GM21526 (cell line): ENCODE results near the gene ARHGEF4.

Experiments
- ATAC-seq: cut with Tn5 transposase; IDR thresholded peaks from one replicate; pipeline ENCODE4 v1.9.1; 2021; ENCODE audit warnings: moderate library complexity; ENCODE audit not compliant: unreplicated experiment, low FRiP score

The ARHGEF4 gene

DNA sequence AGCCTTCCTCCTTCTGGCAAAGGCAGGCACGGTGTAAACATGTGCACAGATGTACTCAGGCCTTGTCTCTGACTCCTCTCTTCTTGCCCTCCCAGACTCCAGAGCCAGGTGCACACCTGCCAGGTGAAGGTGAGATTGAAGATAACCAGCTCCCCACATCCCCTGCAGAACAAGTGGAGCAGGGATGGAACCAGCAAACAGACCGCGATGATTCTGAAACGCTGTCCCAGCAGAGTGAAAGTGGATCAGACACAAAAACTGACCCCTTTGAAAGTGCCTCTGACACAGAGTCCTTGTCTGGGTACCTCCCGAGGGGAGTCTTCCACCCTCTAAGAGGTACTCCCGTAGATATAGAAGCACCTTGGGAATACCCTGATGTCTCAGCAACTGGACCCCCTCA is 77.2 kb downstream of the ARHGEF4 start:
- no peak for ATAC-seq

DNA sequence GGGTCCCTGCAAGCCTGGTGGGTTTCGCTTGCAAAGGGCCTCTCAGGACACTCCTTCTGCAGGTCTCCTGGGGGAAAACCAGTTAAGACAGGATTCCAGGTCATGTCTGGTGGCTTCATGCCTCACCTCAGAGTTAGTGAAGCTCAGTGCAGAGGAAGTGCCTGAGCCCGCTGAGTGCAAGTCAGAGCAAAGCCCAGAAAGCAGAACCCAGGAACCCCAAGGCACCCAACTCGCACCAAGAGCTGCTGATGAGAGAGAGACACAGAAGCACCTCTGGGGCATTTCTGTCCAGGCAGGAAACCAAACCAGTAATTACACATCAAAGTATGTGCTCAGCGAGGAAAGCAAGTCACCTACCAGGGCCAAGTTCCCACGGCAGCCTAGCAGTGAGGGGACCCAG is 78.4 kb downstream of the ARHGEF4 start:
- ATAC-seq: no peak

DNA sequence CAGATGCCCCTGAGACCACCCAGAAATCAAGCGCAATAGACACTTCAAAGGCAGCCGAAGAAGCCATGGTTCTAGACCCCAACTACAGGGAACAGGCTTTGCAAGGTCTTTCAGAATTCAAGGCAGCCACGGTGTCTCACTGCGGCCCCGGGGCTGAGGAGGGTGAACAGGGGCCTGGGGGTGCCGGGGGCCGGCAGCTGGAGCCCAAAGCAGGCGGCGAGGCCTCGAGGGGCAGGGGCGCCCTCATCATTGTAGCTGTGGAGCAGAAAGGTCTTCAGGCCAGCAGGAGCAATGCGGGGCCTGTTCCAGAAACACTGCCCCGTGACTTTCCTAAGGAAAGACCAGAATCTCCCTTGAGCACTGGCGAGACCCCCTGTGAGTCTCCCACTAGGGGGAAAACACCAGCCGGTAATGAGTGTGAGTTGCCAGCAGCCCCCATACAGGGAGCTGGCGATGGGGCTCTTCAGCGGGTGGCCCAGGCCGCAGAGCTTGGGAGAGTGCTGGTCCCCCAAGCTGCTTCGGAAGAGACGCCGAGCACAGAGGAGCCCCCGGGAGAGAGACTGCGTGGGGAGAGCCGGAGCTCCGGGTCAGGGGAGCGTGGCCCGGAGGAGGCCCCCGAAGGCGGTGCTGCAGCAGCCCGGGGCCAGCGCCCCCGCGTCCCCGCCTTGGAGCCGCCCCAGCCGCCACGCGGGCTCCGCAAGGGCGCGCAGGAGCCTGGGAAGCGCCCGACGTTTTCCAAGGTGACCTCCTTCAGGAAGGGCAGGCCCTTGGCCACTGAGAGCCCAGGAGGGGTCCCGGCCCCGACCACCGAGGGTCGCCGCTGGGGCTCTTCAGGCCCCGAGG is 79.1 kb downstream of the ARHGEF4 start:
- no peak for ATAC-seq

DNA sequence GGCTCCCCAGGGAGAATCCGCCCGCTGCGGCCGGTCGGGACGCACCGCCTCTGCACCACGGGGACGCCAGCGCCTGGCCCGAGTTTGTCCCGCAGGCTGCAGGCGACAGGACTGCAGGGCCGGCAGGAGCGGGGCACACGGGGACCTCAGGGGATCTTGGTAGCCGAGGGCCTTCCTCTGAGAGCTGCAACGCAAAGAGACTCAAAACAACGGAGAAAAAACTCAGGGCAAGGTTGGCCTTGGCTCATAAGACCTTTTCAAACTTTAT is 79.7 kb downstream of the ARHGEF4 start:
- ATAC-seq: no peak

DNA sequence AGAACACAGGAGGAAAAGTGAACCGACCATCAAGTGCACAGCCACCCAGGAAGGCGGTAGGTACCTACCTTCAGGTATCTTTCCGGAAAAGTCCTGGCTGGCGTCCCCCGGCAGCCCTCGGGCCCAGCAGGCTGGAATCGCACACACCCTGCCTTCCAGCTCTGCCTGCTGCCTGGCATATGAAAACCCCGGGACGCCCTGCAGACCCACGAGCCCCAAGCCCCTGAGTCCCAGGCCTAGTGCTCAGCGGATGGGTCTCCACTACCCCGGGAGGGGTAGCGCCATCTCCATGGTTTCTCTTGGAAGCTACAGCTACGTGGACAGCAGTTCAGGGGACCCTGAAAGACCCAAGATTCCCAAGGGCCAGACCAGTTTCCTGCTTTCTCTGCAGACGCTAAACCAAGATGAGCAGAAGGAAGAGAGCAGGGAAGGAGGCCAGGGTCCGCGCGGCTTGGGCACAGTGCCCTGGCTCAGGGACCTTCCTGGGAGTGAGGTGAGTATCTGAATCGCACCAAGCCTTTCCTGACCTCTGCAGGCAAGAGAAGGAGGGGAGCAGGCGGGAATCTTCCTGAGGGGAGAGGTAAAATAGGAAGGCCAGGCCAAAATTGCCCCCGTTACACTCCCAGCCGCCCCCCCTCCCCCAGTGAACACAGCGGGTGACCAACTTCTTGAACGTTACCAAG is 80.4 kb downstream of the ARHGEF4 start:
- no peak for ATAC-seq

DNA sequence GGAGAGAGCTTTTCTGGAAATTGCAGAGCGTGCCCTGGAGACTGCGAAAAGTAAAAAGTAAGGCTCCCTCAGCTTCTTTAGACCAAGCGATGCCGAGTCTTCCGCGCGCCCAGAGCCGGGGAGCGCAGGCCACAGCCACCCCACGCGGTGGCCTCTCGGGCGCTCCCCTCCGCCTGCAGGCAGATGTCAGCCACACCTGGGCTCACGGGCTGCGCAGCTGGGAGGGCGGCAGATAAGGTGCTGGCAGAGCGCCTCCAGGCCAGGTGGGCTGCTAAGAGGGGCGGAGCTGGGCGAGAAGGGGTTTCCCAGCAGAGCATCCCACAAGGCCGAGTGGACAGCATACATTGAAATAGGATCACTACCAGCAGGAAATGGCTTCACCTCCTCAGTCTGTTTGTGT is 81.7 kb downstream of the ARHGEF4 start:
- no peak for ATAC-seq

DNA sequence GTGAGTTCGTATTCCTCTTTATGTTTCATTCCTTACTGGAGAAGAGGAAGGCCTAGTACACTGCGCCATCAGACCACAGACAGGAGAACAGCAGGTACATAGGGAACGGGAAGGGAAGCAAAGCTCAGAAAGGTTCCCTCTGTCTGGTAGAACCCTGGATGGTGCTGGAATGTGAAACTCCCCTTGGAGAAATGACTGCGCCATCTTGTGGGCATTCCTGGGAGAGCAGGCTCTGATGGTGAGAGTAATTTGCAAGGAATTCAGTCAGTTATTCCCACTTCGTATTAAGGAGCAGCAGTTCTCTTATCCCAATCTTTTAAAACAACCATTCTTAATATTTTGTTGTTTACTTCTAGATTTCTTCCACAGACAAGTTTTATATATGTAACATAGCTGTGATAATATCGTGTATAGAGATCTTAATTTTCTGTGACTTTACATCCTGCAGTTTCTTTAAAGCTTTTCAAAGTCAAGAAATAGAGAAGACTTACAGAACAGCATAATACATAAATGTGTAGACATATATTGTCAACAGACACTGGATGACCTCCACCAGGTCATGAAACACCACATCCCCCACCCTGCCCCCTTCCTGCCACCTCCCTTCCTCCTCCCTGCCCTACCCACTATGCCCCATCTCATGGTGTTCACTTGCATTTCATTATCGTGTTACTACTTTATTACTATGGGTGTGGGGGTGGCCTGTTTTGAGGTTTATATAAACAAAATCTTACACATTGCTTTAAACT is 83.9 kb downstream of the ARHGEF4 start:
- ATAC-seq: no peak

DNA sequence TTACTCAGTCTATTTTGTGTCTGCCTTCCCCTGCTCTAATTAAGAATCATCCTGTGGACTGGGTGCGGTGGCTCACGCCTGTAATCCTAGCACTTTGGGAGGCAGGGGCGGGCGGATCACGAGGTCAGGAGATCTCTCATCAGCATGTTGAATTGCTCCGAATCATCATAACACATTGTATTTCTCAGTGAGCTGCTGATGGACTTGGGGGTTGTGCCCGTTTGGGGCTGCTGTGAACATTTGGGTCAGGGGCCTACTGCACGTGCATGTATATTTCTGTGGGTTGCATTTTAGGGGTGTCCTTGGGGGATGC is 84.4 kb downstream of the ARHGEF4 start:
- no peak for ATAC-seq

DNA sequence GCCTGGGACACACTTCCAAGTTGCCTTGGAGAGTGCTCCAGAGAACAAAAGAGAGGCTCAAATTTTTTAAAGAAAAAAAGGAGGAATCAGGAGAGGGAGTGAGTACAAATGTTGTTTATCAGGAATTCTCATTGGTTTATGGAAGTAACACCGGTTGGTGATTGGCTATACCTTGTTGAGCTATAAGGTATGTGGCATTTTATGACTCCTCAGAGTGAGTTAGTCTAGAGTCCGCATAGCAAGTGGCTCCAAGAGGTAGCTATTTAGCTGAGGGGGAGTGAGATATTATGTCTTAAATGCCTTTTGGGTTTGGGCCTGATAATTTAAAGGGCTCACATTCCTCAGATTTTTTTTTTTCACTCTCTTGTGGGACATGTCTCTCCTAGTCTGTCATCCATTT is 85.7 kb downstream of the ARHGEF4 start:
- no peak for ATAC-seq

DNA sequence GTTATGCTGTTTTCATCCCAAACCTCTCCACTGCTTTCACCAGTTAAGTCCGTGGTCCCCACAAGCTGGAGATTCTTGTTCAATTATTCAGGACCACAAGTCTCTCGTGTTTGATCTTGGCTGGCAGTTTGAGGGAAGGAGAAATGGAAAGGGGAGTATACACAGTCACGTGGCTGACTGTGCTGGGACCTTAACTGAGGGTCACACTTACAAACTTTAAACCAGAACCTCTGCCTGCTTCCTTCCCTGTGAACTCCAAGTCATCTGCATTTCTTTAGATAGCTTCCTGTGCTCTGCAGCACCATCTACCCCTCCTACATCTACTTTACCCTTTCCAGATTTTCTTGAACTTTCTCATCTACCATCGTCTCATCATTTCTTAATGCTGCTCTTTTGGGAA is 91.7 kb downstream of the ARHGEF4 start:
- ATAC-seq: no peak

DNA sequence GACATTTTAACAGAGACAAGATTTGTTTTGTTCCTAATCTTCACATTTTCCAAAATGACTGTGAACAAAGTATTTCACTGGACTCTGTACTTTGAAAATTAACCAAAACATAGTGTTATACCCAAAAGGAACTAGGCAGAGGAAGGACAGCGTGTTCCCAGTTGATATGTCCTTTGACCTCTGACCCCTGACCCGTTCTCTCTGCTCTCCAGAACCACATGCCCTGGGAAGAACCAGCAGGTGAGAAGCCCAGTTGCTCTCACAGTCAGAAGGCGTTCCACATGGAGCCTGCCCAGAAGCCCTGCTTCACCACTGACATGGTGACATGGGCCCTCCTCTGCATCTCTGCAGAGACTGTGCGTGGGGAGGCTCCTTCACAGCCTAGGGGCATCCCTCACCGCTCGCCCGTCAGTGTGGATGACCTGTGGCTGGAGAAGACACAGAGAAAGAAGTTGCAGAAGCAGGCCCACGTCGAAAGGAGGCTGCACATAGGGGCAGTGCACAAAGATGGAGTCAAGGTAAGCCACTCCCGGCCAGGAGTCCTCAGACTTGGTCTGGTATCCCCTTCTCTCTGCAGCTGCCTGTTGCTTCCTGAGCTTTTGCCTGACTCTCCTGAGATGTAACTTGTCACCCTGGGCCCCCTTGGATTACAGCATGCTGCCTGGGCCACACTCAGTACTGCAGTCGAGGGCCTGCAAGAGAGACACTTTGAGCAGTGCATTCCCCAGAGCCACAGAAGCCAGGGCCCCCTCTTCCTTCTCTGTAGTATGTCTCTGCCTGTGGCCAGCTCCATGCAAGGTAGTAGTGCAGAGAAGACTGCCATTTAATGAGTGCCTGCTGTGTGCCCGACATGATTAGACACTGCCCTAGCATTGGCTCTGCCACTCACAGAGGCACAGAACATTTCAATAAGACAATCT is 94.3 kb downstream of the ARHGEF4 start:
- no peak for ATAC-seq

DNA sequence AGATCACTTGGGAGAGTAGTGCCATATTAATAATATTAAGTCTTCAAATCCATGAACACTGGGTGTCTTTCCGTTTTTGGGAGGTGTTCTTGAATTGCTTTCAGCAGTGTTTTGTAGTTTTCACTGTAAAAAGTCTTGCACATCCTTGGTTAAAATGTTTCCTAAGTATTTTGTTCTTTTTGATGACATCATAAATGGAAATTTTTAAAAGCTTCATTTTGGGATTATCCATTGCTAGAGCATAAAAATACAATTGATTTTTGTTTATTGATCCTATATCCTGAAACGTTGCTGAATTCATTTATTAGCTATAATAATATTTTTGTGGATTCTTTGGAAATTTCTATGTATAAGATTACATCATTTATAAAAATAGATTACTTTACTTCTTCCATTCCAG is 96.8 kb downstream of the ARHGEF4 start:
- ATAC-seq: no peak

DNA sequence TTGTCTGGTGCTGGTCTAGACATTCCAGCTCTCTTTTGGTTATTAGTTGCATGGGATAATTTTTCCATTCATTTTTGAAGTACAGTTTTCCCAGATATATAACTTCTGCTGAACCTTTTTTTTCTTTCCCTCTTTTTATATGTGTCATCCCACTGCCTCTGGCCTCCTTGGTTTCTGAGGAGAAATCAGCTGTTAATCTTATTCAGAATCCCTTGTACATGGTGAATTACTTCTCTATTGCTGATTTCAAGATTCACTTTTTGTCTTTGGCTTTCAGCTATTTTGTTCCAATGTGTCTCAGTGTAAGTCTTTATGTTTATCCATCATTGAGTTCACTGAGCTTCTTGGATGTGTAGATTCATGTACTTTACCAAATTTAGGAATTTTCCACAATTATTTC is 99.7 kb downstream of the ARHGEF4 start:
- no peak for ATAC-seq

DNA sequence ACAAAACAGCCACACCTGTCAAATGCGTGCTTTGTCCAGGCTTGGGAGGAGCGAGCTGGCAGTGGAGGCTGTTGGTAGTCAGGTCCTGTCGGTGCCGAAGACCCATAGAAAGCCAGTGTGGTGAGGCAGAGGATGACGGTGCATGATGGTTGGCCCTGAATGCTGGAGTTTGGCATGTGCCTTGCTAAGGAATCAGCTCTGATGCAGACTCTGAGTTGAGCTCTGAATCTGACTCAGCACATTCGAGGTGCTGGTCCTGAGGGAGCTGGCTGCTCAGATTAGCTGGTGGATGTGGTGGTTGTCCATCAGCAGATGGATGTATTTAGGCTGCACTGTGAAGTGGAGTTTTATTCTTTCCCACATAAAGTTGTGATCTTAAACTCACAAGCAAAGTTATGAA is 111.3 kb downstream of the ARHGEF4 start:
- ATAC-seq: no peak

DNA sequence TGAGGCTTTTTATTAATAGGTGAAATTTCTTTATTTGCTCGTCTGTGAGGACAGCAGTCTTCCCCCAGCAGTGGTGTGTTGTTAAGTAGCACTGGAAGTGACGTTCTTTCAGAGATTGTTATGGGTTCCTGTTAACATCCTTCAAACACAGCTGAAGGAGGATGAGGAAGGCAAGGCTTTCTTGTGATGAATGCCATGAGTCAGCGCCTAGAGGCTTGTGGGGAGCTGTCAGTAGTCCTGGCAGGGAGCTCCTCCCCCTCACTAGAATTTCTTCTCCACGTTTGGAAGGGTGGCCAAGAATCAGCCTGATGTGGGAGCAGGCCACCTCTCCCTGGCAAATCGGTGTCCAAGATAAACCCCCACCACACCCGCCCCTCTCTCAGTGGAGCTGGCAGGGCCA is 113.2 kb downstream of the ARHGEF4 start:
- no peak for ATAC-seq

DNA sequence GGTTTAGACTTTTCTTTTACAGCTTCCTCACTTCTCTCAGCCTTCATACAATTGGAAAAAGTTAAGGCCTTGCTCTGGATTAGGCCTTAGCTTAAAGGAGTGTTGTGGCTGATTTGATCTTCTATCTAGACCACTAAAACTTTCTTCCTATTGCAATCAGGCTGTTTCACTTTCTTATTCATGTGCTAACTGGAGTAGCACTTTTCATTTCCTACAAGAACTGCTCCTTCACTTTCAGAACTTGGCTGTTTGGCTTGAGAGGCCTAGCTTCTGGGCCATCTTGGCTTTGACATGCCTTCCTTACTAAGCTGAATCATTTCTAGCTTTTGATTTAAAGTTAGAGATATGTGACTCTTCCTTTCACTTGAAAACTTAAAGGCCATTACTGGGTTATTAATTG is 114.3 kb downstream of the ARHGEF4 start:
- no peak for ATAC-seq

DNA sequence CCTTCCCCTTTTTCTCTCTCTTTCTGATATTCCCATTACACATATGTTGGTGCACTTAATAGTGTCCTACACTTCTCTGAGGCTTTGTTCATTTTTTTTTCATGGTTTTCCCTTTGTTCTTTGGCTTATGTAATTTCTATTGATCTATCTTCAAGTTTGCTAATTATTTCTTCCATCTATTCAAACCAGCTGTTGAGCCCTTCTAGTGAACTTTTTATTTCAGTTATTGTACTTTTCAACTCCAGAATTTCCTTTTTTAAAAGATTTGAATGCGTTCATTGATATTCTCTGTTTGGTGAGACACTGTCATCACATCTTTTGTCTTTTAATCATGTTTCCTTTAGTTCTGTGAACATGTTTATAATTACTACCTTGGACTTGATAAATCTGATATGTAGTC is 118.2 kb downstream of the ARHGEF4 start:
- no peak for ATAC-seq

DNA sequence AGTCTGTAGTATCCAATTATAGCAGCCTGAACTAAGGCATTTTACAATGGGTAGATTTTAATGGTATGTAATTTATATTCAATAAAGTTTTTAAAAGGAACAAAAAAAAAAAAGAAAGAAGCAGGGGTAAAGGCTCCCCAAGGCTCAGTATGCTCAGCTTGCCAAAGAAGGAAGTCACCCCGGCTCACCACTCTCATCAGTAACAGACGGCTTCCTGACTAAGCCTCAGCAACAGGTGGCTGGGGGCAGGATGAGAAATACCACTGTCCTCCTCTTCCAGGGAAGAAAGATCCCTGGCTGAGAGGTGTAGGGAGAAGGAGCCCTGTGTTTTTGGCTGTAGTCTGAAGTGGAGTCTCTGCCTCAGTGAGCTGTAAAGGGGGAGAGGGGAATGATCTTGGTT is 121.2 kb downstream of the ARHGEF4 start:
- no peak for ATAC-seq

DNA sequence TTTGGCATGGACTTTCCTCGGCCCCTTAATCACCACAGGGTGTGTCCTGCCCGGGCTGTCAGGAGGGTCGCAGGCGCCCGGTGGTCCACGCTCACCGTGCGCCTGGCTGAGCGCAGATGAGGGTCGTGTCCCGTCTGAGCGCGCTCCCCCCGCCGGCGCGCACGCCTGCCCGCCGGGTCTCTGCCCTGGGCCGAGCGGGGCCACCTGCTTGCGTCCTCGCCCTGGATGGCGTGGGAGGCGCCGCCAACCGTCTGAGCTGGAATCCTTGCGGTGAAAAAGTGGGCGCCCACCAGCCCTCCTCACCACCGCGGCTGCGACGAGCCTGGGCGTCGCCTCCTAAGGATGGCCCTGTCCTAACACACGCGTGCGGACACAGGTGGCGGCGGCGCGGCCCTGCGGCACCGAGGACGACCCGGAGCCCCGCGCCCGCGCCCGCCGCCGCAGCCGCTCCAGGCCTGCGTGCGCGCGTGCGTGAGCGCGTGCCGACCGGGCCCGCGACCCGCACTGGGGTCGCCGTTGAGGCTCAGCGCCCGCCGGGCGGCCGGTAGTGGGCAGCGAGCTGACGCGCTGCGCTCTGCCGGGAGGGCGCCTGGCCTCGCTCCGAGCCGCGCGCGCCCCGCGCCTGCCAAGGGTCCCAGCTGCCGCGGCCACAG is 126.6 kb downstream of the ARHGEF4 start:
- no peak for ATAC-seq
